ENCODE results near the gene TENT5C.

The TENT5C gene

GRCh38 chr1:117636637-117637425, 31.0 kb downstream of the TENT5C start:
- DNase-seq: no peak

GRCh38 chr1:117638141-117638540, 32.3 kb downstream of the TENT5C start:
- DNase-seq: no peak

- DNase-seq: no peak
Observed at GRCh38 chr1:117638759-117639158, 32.9 kb downstream of the TENT5C start.

- no peak for DNase-seq
Observed at GRCh38 chr1:117639741-117640140, 33.9 kb downstream of the TENT5C start.

GRCh38 chr1:117641536-117641935, 35.7 kb downstream of the TENT5C start:
- no peak for DNase-seq

- no peak for DNase-seq
Observed at GRCh38 chr1:117642963-117643362, 37.1 kb downstream of the TENT5C start.

- DNase-seq: no peak
Observed at GRCh38 chr1:117643601-117644000, 37.8 kb downstream of the TENT5C start.

GRCh38 chr1:117644696-117645311, 39.0 kb downstream of the TENT5C start:
- DNase-seq: peak; percentile 44

GRCh38 chr1:117645343-117645742, 39.5 kb downstream of the TENT5C start:
- no peak for DNase-seq

GRCh38 chr1:117646007-117646811, 40.4 kb downstream of the TENT5C start:
- DNase-seq: no peak

GRCh38 chr1:117646956-117647355, 41.1 kb downstream of the TENT5C start:
- no peak for DNase-seq

- no peak for DNase-seq
Observed at GRCh38 chr1:117648015-117648414, 42.2 kb downstream of the TENT5C start.

GRCh38 chr1:117650840-117651568, 45.2 kb downstream of the TENT5C start:
- no peak for DNase-seq

GRCh38 chr1:117651616-117652015, 45.8 kb downstream of the TENT5C start:
- DNase-seq: no peak

GRCh38 chr1:117652421-117652820, 46.6 kb downstream of the TENT5C start:
- DNase-seq: no peak

- no peak for DNase-seq
Observed at GRCh38 chr1:117653195-117653594, 47.3 kb downstream of the TENT5C start.

- DNase-seq: no peak
Observed at GRCh38 chr1:117653732-117654492, 48.1 kb downstream of the TENT5C start.

- peak; percentile 44 for DNase-seq
Observed at GRCh38 chr1:117654493-117655219, 48.8 kb downstream of the TENT5C start.

- DNase-seq: no peak
Observed at GRCh38 chr1:117655220-117655577, 49.4 kb downstream of the TENT5C start.

GRCh38 chr1:117656202-117656641, 50.4 kb downstream of the TENT5C start:
- DNase-seq: peak; percentile 86

GRCh38 chr1:117657031-117657430, 51.2 kb downstream of the TENT5C start:
- DNase-seq: no peak

Measured in CD4-positive, alpha-beta T cell treated with Interleukin-17A for 1 hour (primary cell).